Measurements from ENCODE around the gene MRPL12.
A peak's percentile ranks its signal among the peaks of the same experiment; 100 is the strongest.

The MRPL12 gene

DNA sequence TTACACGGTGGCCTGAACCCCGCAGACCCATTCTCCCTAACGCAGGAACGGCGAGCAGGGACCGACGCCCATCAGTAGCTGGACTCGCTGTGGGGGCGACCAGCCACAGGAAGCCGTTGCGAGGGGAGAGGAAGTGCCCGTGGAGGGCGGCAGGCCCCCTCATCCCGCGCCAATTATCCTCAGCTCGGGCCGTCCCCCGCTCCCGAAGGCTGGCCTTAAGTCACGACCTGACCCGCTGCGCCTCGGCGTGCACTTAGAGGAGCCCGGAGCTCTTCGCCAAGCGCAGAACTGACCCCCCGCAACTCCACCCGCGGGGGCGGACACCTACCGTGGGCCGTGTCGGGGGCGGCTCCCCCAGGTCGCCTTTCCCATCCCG lies 20.0 kb upstream of the MRPL12 start:
- no peak for DNase-seq

DNA sequence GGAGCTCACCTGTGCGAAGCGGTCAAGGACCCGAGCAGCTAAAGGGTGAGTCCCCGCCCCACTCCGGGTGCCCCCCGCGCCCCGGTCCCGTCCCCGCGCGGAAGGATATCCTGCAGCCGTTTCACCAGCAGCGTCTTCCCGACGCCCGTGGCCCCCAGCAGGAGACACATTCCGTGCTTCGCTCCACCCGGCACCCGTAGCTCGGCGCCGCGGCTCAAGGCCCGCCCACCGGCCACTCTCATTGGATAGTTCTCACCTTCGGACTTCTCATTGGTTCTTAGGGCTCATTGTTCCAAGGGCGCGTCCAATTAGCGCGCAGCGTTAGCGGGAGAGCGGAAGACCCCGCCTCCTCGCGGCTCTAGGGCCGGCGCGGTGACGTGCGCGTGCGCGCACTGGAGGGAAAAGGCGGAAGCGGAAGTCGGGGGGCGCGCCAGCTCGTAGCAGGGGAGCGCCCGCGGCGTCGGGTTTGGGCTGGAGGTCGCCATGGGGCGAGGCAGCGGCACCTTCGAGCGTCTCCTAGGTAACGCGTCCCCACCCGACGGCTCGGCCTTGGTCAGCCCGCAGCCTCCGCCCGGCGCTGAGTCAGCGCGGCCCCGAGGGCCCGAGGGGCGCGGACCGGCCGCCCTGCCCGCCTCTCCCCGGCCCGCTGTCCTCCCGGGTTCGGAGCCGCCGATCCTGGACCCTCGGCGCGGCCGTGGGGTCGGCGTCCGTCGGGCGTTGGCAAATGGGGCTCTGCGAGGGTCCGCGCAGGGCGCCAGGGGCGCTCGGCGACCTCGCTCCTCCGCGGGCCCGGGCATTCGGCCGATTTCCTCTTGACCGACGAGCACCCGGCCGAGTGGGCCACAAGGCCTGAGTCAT lies 19.4 kb upstream of the MRPL12 start, which contains the start of the genes ARL16 and HGS:
Gene ARL16, minus strand, starts transcription at position 214 of the 858 bp plus-strand sequence. Its CDS starts 44 bp downstream, at position 170.
Gene HGS, plus strand, starts transcription at position 428 of the 858 bp plus-strand sequence. Its CDS starts 56 bp downstream, at position 484.
- DNase-seq = peak; percentile 95 to 97

DNA sequence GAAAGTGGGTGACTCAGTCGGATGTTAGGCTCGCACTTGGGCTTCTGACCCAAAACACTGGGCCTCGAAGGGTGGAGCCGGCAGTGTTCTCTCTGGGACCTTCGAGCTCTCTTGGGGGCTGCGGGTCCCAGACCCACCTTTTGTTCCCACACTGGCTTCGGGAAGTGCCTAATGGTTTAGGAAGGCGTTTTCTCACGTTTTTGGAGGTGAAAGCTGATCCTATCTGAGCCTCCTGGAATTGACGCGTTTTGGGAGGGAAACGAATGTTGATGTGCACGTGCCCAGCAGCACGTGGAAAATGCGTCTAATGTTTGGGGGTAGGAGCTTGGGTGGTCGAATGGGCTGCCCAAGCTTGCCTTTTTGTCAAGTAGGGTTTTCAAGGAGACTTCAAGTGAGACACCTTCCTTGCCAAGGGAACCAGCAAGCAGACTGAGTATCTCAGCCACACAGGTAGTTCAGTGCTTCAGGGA lies 18.7 kb upstream of the MRPL12 start:
- no peak for DNase-seq

DNA sequence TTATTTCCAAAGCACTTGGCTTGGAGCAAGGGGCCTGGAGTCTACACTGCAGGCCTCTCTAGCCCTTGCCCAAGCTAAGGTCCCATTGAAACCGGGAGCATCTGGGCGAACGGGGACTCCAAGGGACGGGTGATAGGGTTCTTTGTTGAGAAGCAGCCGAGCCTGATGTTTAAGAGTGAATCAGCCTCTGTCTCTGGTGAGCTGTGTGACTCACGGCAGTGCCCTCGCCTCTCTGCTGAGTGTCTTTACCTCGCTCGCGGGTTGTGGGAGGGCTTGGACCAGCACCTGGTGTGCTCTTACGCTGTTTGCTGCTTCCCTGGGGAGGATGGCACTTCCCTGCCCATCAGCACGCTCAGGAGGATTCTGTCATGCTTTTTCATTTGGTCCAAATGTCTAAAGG lies 18.1 kb upstream of the MRPL12 start:
- peak; percentile 49 to 63 for DNase-seq

DNA sequence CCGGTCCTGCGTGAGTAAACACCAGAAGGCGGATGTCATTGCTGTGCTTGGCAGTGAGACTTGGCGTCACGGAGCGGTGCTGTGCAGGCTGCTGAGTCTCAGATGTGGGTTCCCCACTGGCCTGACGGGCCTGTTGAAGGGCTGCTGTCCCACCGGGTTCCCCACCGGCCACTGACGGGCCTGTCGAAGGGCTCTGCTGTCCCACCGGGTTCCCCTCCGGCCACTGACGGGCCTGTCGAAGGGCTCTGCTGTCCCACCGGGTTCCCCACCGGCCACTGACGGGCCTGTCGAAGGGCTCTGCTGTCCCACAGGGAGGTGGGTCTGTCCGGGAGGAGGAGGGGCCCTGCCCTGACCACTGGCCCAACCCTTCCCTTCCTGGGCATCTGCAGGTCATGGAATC lies 16.6 kb upstream of the MRPL12 start:
- DNase-seq = no peak

DNA sequence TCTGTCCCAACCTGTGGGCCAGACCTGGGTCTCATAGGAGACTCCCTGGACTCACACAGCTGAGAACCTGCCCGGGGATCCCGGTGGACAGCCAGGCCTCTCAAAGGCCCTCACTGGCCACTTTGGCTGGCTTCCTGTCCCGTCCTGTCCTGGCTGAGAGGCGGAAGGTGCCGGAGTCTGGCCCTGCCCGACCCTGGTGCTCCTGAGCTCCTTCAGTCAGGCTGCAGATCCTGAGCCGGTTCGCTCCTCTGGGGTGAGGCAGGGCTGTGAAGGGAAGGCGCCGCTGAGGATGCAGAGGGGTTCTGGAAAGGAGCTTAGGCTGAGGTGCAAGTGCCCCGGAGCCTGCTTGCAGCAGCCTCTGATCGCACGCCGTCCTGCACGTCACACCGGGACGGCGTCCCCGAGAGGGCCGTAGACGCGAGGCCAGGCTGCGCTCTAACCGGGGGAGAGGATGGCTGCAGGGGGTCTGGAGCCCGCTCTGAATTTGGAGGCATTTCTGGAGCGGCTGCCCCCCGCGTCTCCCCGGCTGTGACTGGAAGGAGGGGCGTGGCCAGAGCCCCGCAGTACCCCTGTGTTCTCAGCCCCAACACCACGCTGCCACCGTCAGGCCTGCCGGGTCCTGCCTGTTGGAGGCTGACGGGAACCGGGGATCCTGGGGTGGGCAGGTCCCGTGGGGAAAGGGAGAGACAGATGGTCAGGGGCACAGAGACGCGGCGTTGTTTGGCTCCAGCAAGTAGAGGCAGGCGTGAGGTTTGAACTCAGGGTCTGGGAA lies 15.2 kb upstream of the MRPL12 start:
- no peak for DNase-seq

DNA sequence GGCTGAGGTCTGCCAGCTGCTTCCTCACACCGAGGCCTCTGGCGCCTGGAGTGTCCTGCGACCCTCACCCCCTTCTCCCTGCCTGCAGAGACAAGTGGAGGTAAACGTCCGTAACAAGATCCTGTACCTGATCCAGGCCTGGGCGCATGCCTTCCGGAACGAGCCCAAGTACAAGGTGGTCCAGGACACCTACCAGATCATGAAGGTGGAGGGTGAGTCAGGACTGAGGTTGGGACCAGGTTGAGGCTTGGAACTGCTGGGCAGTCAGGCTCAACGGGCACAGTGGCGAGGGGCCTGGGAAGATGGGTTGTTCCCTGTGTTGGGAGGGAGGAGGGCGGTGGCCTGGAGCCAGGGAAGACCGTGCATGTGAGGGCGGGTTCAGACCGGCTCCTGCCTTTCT lies 14.6 kb upstream of the MRPL12 start:
- no peak for DNase-seq

DNA sequence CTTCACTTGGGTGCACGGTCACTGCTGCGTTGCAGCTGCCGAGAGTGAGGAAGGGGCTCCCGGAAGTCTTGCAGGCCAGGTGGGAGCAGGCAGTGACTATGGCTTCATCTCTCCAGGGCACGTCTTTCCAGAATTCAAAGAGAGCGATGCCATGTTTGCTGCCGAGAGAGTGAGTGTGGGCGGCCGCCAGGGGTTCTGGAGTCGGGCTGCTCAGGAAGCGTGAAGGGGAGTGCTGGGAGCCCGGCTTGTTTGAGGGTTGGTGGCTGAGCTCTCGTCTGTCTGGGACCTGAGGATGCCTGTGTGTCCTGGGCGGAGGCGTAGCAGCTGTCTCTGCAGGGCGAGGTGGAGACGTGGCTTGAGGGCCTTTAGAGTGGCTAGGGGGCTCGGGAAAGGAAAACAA lies 13.1 kb upstream of the MRPL12 start:
- no peak for DNase-seq

DNA sequence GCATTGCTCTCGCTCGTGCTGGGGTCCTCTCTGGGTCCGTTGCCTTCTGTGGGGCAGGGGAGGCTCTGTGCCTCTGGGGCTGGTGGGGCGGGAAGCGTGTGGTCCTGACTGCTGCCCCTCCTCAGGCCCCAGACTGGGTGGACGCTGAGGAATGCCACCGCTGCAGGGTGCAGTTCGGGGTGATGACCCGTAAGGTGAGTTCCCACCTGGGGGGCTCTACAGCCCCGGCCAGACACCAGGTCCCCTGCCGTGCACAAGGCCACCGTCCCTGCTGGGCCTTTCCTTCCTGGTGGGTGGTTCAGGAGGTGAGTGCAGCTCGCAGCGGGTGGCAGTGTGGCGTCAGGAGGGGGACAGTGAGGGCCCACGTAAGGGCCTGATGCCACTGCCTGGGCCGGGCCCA lies 12.6 kb upstream of the MRPL12 start:
- DNase-seq = no peak

DNA sequence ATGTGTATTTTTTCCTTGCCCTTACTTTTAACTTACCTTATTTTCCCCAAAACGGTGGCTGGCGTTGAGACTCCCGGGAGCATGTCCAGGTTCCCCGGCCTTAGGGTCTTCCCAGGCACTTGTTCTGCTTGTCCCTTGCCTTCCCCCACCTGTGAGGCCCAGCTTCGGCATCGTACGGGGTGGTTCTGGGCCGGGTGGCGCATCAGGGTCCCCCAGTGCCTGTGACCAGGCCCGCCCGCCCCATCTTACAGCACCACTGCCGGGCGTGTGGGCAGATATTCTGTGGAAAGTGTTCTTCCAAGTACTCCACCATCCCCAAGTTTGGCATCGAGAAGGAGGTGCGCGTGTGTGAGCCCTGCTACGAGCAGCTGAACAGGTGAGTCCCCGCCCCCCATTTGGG lies 12.0 kb upstream of the MRPL12 start:
- no peak for DNase-seq

DNA sequence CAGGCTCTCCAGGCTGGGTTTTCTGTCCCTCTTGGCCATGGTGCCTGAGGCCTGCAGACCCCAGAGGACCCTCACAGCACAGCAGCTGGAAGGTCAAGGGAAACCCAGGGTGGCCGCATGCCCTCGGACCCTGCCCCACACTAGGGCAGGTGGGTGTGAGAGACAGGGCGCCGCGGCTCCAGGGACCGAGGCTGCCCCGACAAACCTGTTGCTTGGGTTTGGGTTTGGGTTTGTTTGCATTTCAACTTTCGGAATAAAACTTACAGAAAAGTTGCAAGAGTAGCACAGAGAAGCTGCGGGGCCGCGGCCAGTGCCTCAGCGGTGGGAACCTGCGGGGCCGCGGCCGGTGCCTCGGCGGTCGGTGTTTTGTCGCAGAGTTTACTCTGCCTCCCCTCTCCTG lies 11.6 kb upstream of the MRPL12 start:
- no peak for DNase-seq

DNA sequence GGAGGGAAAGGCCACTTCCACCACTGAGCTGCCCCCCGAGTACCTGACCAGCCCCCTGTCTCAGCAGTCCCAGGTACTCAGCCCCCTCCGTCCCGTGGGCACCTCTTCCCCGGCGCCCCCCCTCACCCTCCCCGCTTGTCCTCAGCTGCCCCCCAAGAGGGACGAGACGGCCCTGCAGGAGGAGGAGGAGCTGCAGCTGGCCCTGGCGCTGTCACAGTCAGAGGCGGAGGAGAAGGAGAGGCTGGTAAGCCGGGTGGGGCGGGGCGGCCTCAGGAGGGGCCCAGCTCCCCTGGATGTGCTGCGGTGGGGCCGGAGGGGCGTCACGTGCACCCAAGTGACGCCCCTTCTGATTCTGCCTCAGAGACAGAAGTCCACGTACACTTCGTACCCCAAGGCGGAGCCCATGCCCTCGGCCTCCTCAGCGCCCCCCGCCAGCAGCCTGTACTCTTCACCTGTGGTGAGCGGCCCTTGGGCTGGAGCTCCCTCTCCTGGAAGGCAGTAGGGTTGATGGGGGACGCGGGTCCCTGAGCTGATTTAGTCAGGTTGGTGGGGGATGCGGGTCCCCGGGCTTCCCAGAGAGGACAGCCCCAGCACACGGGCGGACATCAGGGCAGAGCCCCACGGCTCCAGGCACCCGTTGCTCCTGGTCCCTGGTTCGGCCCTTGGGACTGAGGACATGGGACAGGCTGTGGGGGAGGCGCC lies 9.5 kb upstream of the MRPL12 start:
- no peak for DNase-seq

DNA sequence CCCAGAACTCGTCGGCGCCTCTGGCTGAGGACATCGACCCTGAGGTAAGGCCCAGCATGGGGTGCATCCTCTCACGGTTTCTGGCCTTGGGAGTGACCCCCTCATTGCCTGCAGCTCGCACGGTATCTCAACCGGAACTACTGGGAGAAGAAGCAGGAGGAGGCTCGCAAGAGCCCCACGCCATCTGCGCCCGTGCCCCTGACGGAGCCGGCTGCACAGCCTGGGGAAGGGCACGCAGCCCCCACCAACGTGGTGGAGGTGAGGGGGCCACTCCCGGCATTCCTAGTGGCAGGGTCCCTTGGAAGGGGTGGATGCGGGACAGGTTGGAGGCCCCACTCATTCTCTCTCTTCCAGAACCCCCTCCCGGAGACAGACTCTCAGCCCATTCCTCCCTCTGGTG lies 8.4 kb upstream of the MRPL12 start:
- DNase-seq = no peak

DNA sequence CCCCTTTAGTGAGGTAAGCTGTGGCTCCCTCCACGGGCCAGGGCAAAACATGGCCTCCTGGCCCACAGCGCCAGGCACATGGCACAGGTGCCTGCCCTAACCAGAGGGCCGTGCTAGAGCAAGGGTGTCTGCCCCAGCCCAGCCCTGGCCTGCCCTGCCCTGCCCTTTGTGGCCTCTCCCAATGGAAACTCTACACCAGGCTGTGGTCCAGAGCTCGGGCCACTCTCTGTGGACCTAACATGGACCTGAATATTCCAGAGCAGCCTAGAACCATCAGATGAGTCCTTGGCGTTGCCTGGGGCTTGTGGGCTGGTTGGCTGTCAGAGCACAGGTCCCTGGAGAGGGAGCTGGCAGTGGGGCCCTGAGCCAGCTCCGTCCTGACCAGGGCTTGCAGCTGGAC lies 8.0 kb upstream of the MRPL12 start:
- no peak for DNase-seq

DNA sequence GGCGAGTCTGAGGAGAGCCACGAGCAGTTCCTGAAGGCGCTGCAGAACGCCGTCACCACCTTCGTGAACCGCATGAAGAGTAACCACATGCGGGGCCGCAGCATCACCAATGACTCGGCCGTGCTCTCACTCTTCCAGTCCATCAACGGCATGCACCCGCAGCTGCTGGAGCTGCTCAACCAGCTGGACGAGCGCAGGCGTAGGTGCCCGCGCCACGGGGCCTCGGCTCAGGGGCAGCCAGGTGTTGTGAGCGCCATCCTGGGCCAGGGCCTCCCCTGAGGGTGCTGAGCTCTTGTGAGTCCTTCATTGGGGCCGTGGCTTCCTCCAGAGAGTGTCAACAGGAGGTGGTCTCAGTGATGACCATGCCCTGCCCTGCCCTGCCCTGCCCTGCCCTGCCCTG lies 7.4 kb upstream of the MRPL12 start:
- DNase-seq = no peak

DNA sequence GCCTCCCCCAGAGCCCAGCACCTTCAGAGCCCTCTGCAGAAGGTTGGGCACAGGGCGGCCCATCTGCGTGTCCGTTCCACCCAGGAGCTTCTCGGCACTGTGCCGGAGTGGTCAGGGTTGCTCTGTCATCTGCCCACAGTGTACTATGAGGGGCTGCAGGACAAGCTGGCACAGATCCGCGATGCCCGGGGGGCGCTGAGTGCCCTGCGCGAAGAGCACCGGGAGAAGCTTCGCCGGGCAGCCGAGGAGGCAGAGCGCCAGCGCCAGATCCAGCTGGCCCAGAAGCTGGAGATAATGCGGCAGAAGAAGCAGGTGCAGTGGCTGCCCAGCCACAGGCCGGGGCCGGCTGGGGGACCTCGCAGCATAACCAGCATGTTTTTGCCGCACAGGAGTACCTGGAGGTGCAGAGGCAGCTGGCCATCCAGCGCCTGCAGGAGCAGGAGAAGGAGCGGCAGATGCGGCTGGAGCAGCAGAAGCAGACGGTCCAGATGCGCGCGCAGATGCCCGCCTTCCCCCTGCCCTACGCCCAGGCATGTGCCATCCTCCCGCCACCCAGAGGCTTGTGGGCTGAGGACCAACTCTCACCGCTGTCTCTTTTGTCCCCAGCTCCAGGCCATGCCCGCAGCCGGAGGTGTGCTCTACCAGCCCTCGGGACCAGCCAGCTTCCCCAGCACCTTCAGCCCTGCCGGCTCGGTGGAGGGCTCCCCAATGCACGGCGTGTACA lies 6.8 kb upstream of the MRPL12 start:
- no peak for DNase-seq

DNA sequence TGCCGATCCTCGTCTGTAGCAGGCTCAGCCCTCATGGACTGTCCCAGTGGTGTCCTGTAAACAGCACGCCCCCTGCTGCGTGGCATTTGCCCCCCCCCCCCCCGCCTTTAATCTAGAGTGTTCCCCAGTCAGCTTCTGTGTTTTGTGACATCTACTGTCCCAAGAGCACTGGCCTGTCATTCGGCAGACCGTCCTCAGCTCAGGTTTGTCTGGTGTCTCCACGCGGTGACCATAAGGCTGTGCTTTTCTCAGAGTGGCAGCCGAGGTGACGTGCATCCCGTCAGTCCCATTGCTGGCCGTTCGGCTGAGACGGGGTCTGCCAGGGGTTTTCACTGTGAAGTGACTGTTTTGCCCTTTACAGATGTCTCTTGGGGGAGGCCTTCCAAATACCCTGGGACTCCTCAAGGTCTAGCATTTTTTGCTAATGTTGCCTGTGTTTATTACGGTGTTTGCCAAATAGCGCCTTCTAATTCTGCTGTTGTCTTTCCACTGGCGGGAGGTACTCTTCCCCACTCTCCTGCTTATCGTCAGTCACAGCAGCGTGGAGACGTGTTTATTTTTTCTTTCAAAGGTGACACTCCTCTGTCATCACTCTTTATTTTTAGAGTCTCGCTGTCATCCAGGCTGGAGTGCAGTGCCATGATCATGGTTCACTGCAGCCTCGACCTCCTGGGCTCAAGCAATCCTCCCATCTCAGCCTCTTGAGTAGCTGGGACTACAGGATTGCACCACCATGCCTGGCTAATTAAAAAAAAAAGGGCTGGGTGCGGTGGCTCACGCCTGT lies 5.7 kb upstream of the MRPL12 start:
- DNase-seq = no peak

DNA sequence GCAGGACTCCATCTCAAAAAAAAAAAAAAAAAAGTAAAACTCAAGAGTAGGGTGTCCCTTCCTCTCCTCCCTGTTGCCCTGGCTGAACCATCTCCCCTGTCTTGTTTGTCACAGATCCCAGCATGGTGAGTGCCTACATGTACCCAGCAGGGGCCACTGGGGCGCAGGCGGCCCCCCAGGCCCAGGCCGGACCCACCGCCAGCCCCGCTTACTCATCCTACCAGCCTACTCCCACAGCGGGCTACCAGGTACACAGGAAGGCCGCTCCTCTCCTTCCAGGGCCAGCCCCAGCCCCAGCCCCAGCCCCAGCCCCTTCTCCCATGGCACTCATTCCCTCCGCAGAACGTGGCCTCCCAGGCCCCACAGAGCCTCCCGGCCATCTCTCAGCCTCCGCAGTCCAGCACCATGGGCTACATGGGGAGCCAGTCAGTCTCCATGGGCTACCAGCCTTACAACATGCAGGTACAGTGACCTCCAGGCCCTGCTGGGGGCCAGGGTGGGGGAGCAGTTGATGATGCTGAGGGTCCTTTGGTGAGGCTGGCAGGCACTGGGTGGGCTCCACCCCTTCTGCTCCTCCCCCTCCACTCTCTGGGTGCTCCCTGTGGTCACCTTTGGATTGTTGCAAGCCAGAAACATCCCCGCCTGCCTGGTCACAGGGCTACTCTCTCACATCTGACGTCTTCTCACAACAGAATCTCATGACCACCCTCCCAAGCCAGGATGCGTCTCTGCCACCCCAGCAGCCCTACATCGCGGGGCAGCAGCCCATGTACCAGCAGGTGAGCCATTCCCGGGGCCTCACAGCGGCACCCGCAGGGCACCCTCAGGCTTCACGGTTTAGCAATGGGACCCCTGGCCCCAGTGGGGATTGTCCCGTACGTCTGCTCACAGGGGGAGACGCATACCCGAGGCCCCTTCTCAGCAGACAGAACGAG lies 2.5 kb upstream of the MRPL12 start:
- DNase-seq = no peak

DNA sequence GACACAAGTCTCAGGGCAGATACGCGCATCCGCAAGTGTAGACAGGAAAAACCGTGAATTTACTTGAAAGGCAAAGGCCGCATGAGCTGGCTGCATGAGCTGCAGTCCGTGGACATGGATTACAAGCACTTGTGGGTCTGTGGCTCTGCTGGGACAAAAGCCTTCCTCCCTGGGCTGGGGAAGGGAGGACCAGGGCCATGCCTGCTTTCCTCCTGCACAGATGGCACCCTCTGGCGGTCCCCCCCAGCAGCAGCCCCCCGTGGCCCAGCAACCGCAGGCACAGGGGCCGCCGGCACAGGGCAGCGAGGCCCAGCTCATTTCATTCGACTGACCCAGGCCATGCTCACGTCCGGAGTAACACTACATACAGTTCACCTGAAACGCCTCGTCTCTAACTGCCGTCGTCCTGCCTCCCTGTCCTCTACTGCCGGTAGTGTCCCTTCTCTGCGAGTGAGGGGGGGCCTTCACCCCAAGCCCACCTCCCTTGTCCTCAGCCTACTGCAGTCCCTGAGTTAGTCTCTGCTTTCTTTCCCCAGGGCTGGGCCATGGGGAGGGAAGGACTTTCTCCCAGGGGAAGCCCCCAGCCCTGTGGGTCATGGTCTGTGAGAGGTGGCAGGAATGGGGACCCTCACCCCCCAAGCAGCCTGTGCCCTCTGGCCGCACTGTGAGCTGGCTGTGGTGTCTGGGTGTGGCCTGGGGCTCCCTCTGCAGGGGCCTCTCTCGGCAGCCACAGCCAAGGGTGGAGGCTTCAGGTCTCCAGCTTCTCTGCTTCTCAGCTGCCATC lies 1.7 kb upstream of the MRPL12 start:
- no peak for DNase-seq
